LNCaP clone FGC (cell line): Measurements from ENCODE around the gene NIPAL3.
"Not testable (repeated sequence)": the region's sequence is repeated elsewhere in the genome, so short reads cannot be mapped to it uniquely, and the experiment has no call there.

Experiments used
- DNase-seq: peaks from one replicate; pipeline ENCODE4 v3.0.0-alpha.2; 2011; ENCODE audit warnings: low read depth
- H3K4me3 ChIP-seq: 2 replicates; pipeline ENCODE4 v1.5.1; 2011; ENCODE audit warnings: mild to moderate bottlenecking, low read depth, low read length, control low read depth
- CTCF ChIP-seq: IDR thresholded peaks from 2 replicates; pipeline ENCODE4 v1.5.1; 2012; ENCODE audit warnings: mild to moderate bottlenecking; ENCODE audit not compliant: control insufficient read depth, insufficient read depth; ENCODE audit errors: extremely low read depth

Gene NIPAL3

DNA sequence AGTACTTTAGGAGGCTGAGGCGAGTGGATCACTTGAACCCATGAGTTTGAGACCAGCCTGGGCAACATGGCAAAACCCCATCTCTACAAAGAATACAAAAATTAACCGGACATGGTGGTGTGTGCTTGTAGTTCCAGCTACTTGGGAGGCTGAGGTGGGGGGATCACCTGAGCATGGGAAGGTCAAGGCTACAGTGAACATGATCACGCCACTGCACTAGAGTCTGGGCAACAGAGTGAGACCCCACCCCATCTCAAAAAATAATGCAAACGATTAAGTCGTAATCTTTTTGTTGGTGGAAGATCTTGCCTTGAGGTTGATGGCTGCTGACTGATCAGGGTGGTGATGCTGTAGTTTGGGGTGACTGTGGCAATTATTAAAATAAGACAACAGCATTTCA is 93.3 kb downstream of the NIPAL3 start:
- DNase-seq, result no peak
- TF ChIP-seq CTCF, result no peak
- H3K4me3 ChIP-seq, result no peak overlapping the region

- TF ChIP-seq CTCF, result no peak
- DNase-seq, result no peak
- H3K4me3 ChIP-seq, result no peak overlapping the region
Observed at GRCh38 chr1:24513706-24514105, 98.1 kb downstream of the NIPAL3 start.

GRCh38 chr1:24514946-24515345 is 99.3 kb downstream of the NIPAL3 start:
- no peak for TF ChIP-seq CTCF
- H3K4me3 ChIP-seq, result no peak overlapping the region
- DNase-seq, result no peak

DNA sequence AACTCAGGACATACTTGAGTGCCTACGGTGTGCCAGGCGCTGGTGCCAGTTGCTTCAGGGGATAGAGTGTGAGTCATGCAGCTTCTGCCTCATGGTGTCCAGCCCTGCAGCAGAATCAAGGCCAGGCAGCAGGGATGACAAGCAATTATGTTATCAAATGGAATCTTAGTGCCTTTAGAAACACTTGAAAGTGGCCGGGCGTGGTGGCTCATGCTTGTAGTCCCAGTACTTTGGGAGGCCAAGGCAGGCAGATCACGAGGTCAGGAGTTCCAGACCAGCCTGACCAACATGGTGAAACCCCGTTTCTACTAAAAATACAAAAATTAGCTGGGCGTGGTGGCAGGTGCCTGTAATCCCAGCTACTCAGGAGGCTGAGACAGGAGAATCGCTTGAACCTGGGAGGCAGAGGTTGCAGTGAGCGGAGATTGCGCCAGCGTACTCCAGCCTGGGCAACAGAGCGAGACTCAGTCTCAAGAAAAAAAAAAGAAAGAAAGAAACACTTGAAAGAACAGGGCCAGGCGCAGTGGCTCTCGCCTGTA is 100.1 kb downstream of the NIPAL3 start:
- not testable (repeated sequence) for H3K4me3 ChIP-seq, DNase-seq

DNA sequence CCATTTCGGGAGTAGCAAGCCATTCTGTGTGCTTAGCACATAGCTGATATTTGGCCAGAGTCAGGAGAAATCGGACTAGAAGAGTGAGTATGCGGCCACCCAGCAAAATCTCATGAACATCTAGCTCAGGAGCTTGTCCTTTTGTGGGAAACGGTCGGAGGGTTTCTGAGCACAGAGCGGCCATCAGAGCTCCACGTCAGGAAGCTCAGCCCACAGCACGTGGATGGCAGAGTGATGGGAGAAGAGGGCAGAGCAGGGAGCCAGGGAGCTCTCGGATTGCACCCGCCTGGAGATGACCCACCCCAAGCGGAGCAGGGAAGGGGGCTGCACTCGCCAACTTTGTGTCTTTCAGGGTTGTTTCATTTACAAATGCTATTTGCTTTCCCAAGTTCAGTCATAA is 100.9 kb downstream of the NIPAL3 start:
- DNase-seq, result no peak
- no peak for TF ChIP-seq CTCF
- no peak overlapping the region for H3K4me3 ChIP-seq

- no peak overlapping the region for H3K4me3 ChIP-seq
- TF ChIP-seq CTCF, result no peak
- no peak for DNase-seq
Observed at GRCh38 chr1:24517898-24518297, 102.3 kb downstream of the NIPAL3 start.

DNA sequence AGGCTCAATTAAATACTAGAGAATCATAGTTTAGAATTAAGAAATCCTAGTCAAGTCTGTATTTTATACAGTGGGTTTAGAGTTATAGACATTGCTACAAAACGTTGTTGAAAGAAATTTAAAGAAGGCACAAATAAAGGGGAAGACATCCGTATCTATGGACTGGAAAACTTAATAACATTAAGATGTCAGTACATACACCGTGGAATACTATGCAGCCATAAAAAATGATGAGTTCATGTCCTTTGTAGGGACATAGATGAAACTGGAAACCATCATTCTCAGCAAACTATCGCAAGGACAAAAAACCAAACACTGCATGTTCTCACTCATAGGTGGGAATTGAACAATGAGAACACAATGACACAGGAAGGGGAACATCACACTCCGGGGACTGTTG is 104.7 kb downstream of the NIPAL3 start:
- H3K4me3 ChIP-seq, result not testable (repeated sequence)

More for the DNA sequence above, 104.7 kb downstream of the NIPAL3 start:
- not testable (repeated sequence) for DNase-seq
